ENCODE measurements around the gene ELMOD3. TPM values are rescaled to one million over a fixed set of nuclear protein-coding genes. Genes with fewer than 3 reads are reported as not detected.
"Not testable (repeated sequence)": the region's sequence is repeated elsewhere in the genome, so short reads cannot be mapped to it uniquely, and the experiment has no call there.

ELMOD3 gene
- total and polyA plus RNA-seq, 4 donors: 5.5 to 15.8 (median 8.0) TPM

- no peak overlapping the region for H3K9ac ChIP-seq (ENCODE audit: low read depth in 1 of 2, low read length in 2 of 2)
- H3K36me3 ChIP-seq (ENCODE audit: control insufficient read depth in 4 of 4, insufficient read depth in 3 of 4, low read depth in 1 of 4, low read length in 3 of 4): peaks cover 5 to 28% (median 9%) of the 10 kb centered on the region in 4 donors
- DNase-seq (ENCODE audit: low spot score): no peak
- H3K9me3 ChIP-seq (ENCODE audit: control insufficient read depth in 4 of 4, low read length in 3 of 4): no peaks in the 10 kb centered on the region
- H3K4me1 ChIP-seq (ENCODE audit: control insufficient read depth in 4 of 4, insufficient read depth in 4 of 4, low read length in 3 of 4): no peaks in the 10 kb centered on the region
- WGBS: 84% methylated on average over 1 of the region's 1 CpG
- no peaks in the 10 kb centered on the region for H3K27me3 ChIP-seq (ENCODE audit: control insufficient read depth in 4 of 4, insufficient read depth in 4 of 4, low read length in 3 of 4)
- TF ChIP-seq HNF4A (conservative IDR thresholded peaks at IDR 0.05) (no peak), GABPA (IDR thresholded peaks at IDR 0.05 in 1 of 2, conservative IDR thresholded peaks at IDR 0.05 in 1 of 2) (no peak), NR2F2 (IDR thresholded peaks at IDR 0.05) (no peak), YY1 (IDR thresholded peaks at IDR 0.05) (no peak), MAX (IDR thresholded peaks at IDR 0.05) (no peak), SP1 (IDR thresholded peaks at IDR 0.05) (no peak), ATF3 (IDR thresholded peaks at IDR 0.05) (no peak), EGR1 (IDR thresholded peaks at IDR 0.05; ENCODE audit: low read depth in 2 of 2) (no peak), RAD21 (IDR thresholded peaks at IDR 0.05) (no peak), TAF1 (conservative IDR thresholded peaks at IDR 0.05) (no peak), FOXA1 (IDR thresholded peaks at IDR 0.05) (no peak)
- H3K4me3 ChIP-seq (ENCODE audit: low read depth in 1 of 3, low read length in 3 of 3): no peak overlapping the region
- H3K27ac ChIP-seq (ENCODE audit: low read depth in 1 of 2, low read length in 2 of 2): no peak overlapping the region
These were observed 25.5 kb downstream of the ELMOD3 start for GRCh38 chr2:85380048-85380447.

DNA sequence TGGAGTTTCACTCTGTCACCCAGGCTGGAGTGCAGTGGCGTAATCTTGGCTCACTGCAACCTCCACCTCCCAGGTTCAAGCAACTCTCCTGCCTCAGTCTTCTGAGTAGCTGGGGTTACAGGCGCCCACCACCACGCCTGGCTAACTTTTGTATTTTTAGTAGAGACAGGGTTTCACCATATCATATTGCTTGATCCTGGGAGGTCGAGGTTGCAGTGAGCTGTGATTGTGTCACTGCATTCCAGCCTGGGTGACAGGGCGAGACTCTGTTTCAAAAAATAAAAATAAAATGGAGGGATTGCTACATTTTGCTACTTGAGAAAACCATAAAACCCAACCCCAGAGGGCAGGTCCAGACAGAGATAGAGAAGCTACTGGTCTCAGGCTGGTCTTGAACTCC, 28.6 kb downstream of the ELMOD3 start:
- H3K4me1 ChIP-seq (ENCODE audit: control insufficient read depth in 4 of 4, insufficient read depth in 4 of 4, low read length in 3 of 4): not testable (repeated sequence)

DNA sequence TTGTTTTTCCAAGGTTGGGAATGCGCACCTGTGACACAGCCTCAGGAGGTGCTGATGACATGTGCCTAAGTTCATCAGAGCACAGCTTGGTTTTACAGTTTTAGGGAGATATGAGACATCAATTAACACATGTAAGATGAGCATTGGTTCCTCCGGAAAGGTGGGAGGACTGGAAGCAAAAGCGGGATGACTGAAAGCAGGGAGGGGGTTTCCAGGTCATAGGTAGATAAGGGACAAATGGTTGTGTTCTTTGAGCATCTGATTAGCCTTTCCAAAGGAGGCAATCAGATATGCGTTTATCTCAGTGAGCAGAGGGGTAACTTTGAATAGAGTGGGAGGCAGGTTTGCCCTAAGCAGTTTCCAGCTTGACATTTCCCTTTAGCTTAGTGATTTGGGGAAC, 29.3 kb downstream of the ELMOD3 start:
- H3K4me3 ChIP-seq (ENCODE audit: low read depth in 1 of 3, low read length in 3 of 3): no peak overlapping the region
- H3K4me1 ChIP-seq (ENCODE audit: control insufficient read depth in 4 of 4, insufficient read depth in 4 of 4, low read length in 3 of 4): no peaks in the 10 kb centered on the region
- H3K27me3 ChIP-seq (ENCODE audit: control insufficient read depth in 4 of 4, insufficient read depth in 4 of 4, low read length in 3 of 4): no peaks in the 10 kb centered on the region
- 96% methylated on average over 4 of the region's 4 CpGs for WGBS
- H3K36me3 ChIP-seq (ENCODE audit: control insufficient read depth in 4 of 4, insufficient read depth in 3 of 4, low read depth in 1 of 4, low read length in 3 of 4): peaks cover 5 to 26% (median 8%) of the 10 kb centered on the region in 4 donors
- H3K9ac ChIP-seq (ENCODE audit: low read depth in 1 of 2, low read length in 2 of 2): no peak overlapping the region
- TF ChIP-seq HNF4G (IDR thresholded peaks at IDR 0.05) (no peak), NR2F2 (IDR thresholded peaks at IDR 0.05) (no peak), FOXA1 (IDR thresholded peaks at IDR 0.05) (no peak), YY1 (IDR thresholded peaks at IDR 0.05) (no peak), FOXA2 (IDR thresholded peaks at IDR 0.05) (no peak), SP1 (IDR thresholded peaks at IDR 0.05) (no peak), HNF4A (conservative IDR thresholded peaks at IDR 0.05) (no peak), REST (IDR thresholded peaks at IDR 0.05) (no peak)
- DNase-seq (ENCODE audit: low spot score): no peak
- H3K9me3 ChIP-seq (ENCODE audit: control insufficient read depth in 4 of 4, low read length in 3 of 4): no peaks in the 10 kb centered on the region
- H3K27ac ChIP-seq (ENCODE audit: low read depth in 1 of 2, low read length in 2 of 2): no peak overlapping the region

More for the DNA sequence above, 28.6 kb downstream of the ELMOD3 start:
- not testable (repeated sequence) for H3K4me3 ChIP-seq (ENCODE audit: low read depth in 1 of 3, low read length in 3 of 3); DNase-seq (ENCODE audit: low spot score); H3K27me3 ChIP-seq (ENCODE audit: control insufficient read depth in 4 of 4, insufficient read depth in 4 of 4, low read length in 3 of 4); H3K27ac ChIP-seq (ENCODE audit: low read depth in 1 of 2, low read length in 2 of 2); H3K9ac ChIP-seq (ENCODE audit: low read depth in 1 of 2, low read length in 2 of 2); H3K9me3 ChIP-seq (ENCODE audit: control insufficient read depth in 4 of 4, low read length in 3 of 4)
- H3K36me3 ChIP-seq (ENCODE audit: control insufficient read depth in 4 of 4, insufficient read depth in 3 of 4, low read depth in 1 of 4, low read length in 3 of 4): peaks cover 5 to 24% (median 9%) of the 10 kb centered on the region in 4 donors
- WGBS: 92% methylated on average over 5 of the region's 5 CpGs
